ENCODE measurements around the gene MFAP1.

- TF ChIP-seq EZH2 (IDR thresholded peaks at IDR 0.05) (no peak), POLR2AphosphoS5 (IDR thresholded peaks at IDR 0.05; ENCODE audit: borderline replicate concordance, low read depth, low read length) (peak; percentile 95)
Measured at GRCh38 chr15:43824302-43825246, at the start of gene MFAP1.

Data from SK-N-MC (cell line).